22Rv1 (cell line): ENCODE results near the gene C19orf67.

Experiments used
- H3K27ac ChIP-seq: fragments of 450-650 bp; 2 replicates; pipeline ENCODE4 v1.5.1; 2017
- CTCF ChIP-seq: fragments of 450-650 bp; IDR thresholded peaks from 2 replicates; pipeline ENCODE4 v1.5.1; 2017; ENCODE audit warnings: mild to moderate bottlenecking
- ZFX ChIP-seq: fragments of 450-650 bp; IDR thresholded peaks from 2 replicates; pipeline ENCODE4 v1.6.1; 2017; ENCODE audit warnings: antibody characterized with exemption, borderline replicate concordance

Gene C19orf67

GRCh38 chr19:14085309-14085995 is at the start of gene C19orf67:
Gene C19orf67, minus strand, starts transcription at chr19:14085783. Its CDS starts 156 bp downstream, at chr19:14085627.
- TF ChIP-seq CTCF (no peak), ZFX (no peak)

GRCh38 chr19:14135355-14135754 is 49.8 kb upstream of the C19orf67 start:
- TF ChIP-seq ZFX (no peak), CTCF (no peak)
- H3K27ac ChIP-seq, result peak overlapping the region; percentile 91

More at GRCh38 chr19:14085309-14085995, at the start of gene C19orf67:
- H3K27ac ChIP-seq, result peak within 1 kb of the TSS; percentile 90

- no peak overlapping the region for H3K27ac ChIP-seq
- TF ChIP-seq ZFX (no peak), CTCF (no peak)
Measured at GRCh38 chr19:14127929-14128509, 42.4 kb upstream of the C19orf67 start.

DNA sequence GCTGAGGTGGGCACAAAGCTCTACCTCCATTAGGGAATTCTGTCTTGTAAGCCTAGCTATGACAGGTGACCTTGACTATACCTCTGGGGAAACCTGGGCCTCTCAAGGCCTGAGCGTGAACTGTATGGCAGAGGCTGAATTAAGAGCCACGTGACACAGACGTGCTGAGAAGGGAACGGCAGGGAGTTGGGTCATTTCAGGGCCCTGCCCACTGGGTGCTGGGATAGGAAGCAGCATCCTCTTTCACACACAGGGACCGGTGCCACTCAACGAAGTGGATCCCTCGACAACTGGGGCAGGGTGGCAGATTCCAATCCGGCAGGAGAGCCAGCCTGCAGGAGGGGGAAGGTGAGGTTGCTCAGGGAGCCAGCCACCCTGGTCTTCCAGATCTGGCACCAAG is 41.6 kb upstream of the C19orf67 start:
- H3K27ac ChIP-seq, result no peak overlapping the region
- TF ChIP-seq CTCF (no peak), ZFX (no peak)

DNA sequence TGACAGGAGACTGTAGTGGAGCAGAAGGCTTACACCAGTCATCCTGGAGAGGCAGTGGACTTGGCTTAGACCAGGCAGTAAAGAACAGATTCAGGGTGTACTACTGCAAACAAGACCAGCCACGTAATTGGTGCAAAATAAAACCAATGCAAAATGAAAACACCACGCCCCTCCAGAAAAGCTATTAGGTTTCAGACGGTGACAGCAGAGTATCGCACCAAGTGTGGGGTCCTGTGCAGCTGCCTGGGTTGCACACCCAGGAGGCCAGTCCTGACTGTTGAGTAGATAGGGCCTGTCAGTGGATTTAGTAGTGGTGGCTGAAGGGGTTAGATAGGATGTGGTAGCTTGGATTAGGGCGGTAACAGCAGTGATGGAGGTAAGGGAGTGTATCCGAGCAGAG is 37.3 kb upstream of the C19orf67 start:
- no peak for TF ChIP-seq ZFX
- H3K27ac ChIP-seq, result peak overlapping the region; percentile 13; the same call in 1 of the 2 replicates

DNA sequence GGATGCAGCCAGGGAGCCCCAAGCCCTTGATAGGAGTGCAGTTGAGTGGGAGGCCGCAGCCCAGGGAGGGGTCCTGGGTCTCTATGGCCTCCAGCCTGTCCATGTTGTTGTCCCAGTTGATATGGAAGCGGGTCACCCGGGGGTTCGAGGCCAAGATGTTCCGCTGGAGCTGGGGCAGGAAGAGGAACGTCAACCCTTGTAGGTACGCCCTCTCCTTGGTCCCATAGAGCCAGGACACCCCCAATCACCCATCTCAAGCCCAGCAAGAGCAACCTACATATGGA is 34.9 kb upstream of the C19orf67 start:
- TF ChIP-seq CTCF (no peak), ZFX (no peak)
- H3K27ac ChIP-seq, result peak overlapping the region; percentile 92

GRCh38 chr19:14119644-14120496 is 34.3 kb upstream of the C19orf67 start:
- peak overlapping the region; percentile 92 for H3K27ac ChIP-seq
- no peak for TF ChIP-seq CTCF
- TF ChIP-seq ZFX, result no peak
